COLO668 (cell line): ENCODE measurements around the gene ERVW-1.
"Not testable (repeated sequence)": the region's sequence is repeated elsewhere in the genome, so short reads cannot be mapped to it uniquely, and the experiment has no call there.

Source experiments
- DNase-seq: peaks from one replicate; lab custom pipeline; 2025; ENCODE audit not compliant: unreplicated experiment; lab: John Stamatoyannopoulos, UW

ERVW-1 gene

GRCh38 chr7:92475261-92475770 lies 2.4 kb downstream of the ERVW-1 start:
- DNase-seq: not testable (repeated sequence)

DNA sequence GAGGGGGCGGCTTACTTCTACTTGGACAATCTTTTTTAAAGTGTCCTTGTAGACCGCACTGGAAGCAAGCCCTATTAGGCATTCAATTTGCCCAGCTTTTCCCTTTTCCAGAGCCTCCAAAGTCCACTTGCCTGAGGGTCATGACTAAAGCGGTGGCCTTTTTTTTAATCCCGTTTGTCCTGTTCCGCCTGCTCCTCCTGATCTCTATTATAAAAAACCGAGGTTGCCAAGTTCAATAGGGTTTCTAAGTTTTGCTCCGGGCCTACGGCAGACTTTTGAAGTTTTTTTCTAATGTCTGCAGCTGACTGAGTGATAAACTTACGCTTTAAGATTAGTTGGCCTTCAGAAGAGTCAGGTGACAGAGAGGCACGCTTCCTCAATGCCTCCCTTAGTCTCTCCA lies 3.8 kb downstream of the ERVW-1 start:
- not testable (repeated sequence) for DNase-seq

DNA sequence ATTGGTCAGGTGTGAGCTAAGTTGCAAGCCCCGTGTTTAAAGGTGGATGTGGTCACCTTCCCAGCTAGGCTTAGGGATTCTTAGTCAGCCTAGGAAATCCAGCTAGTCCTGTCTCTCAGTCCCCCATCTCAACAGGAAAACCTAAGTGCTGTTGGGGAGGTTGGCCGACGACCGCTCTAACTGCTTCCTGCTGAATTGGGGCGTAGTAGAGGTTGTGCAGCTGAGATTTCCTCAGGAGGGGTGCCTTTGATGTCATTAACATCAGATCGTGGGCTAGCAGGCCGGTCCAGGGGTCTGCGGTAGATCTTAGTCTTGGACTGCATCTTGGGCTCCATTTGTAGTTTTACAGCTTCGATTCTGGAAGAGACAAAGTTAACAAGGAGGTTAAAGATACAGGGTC lies 9.2 kb downstream of the ERVW-1 start:
- not testable (repeated sequence) for DNase-seq

DNA sequence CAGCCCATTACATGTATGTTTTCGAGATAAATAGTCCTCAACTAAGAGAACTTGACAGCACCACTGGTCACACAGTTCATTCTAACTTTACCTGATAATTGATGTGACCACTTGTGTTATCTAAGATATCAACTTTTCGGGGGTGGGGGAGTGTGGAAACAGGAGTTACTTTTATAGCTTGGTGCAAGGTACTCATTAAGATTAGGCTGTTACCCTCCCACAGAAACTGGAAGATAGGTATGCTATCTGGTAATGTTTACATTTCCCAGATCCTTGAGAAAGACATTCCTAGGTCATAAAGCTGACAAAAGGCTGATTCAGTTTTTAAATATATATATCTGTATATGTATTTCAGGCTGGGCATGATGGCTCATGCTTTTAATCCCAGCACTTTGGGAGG lies 11.1 kb downstream of the ERVW-1 start:
- DNase-seq: no peak

GRCh38 chr7:92464515-92464914 lies 13.2 kb downstream of the ERVW-1 start:
- no peak for DNase-seq

DNA sequence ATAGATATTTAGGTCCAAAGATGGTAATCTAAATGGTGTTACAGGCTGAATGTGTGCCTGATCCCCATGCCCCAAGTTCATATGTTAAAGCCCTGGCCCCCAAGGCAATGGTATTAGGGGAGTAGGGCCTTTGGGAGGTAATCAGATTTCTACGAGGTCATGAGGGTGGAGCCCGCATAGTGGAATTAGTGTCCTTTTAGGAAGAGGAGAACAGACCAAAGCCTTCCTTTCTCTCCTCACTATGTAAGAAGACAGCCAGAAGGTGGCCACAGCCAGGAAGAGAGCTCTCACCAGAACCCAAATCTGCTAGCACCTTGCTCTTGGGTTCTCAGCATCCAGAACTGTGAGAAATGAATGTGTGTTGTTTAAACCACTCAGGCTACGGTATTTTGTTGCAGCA lies 15.2 kb downstream of the ERVW-1 start:
- no peak for DNase-seq

DNA sequence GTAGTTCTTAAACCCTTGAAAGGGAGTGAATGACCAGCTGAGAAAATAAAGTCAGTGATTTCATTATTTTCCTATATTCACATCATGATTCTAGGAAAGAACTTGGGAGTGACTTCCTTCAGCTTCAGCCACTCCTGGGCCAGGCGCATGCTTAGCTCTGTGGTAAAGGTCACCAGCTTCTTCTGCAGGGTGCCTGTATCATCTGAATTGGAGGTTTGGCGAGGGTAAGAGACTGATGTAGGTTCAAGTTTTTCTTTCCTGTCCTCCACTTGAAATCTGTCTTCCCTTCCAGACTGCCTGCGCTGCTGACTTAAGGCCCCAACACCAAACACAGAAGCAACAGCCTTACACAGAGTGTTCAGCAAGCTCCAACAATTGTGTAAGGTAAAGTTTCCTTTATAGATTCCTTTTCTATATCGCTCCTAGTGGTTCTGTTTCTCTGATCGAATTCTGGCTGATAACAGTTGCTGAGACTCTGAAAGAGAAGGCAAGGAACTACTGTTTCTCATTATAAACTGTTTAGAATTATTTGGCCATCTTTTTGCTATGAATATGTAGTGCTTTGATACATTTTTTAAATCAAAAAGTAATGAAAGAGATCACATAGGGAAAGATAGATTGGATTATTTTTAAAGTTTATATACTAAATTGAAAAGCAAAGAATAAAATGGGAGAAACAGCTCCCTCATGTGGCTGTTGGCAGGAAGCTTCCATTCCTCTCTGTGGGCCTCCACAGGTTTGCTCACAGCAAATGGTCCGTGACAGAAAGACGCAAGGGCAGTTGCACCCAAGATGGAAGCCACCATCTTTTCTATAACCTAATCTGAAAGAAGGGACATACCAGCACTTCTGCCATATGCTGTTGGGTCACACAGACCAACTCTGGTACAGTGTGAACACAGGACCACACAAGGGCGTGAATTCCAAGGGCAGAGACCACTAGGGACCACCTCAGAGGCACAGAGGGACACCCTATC lies 16.4 kb downstream of the ERVW-1 start:
- DNase-seq: peak; percentile 34

DNA sequence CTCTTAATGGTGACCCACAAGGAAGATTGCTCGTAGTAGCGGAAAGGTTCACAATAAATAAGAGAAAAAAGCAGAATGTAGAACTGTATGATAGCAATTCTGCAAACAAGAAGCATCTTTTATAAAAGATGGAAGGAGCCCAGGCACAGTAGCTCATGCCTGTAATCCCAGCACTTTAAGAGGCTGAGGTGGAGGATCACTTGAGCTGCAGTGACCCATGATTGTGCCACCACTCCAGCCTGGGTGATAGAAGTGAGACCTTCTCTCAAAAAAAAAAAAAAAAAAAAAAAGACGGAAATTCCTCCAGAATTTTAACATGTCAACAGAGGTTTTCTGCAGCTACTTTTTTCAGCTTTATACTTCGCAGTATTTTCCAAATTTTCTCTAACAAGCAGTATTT lies 17.2 kb downstream of the ERVW-1 start:
- DNase-seq: no peak

GRCh38 chr7:92460109-92460508 lies 17.6 kb downstream of the ERVW-1 start:
- DNase-seq: no peak

DNA sequence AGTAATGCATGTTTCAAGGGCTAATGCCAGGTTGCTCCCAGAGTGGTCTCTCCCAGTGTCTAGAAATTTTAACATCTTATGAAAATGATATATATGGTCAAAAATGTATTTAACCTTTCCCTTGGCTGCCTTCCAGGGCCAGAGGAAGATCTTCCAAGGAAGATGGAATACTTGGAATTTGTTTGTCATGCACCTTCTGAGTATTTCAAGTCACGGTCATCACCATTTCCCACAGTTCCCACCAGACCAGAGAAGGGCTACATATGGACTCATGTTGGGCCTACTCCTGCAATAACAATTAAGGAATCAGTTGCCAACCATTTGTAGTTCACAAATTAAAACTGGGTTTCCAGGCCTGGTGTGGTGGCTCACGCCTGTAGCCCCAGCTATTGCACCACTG lies 21.5 kb downstream of the ERVW-1 start:
- DNase-seq: no peak

DNA sequence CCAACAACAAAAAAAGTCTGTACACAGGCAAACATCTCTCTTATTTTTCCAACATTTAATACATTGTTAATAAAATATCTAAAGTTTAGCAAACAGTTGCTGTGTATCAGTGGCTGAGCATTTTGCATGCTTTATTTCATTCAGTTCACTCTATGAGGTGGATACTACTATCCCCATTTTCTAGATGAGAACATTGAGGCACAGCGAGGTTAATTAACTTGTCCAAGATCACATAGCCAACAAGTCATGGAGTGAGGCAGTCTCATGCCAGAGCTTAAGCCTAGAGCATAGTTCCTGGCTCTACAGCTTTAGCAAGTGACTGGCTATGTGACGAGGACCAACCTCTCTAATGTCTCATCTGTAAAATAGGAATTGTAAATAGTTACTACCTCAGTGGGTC lies 26.1 kb downstream of the ERVW-1 start:
- DNase-seq: no peak

DNA sequence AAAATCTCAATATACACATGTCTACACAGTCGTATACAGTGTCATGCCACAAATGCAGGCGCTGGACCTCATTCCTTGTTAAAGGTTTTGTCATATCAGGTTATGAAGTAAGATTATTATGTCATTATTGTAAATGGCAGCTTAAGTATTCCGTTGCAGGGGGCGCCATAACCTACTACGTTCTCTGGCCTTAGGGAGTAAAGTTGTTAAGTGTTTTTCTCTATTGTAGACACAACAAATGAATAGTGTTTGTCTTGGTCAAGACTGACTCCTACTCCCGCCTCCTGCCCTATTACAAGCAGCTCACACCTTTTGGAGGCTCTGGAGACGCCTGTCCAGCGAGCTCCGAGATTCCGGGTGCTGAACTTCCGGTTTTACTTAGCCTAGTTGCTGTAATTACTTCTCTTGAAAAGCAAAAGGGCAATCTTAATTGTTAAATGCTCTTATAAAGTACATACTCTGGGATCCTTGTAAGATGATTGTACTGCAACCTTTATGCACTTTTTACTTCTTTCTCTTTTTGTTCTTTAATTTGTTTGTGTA lies 29.5 kb downstream of the ERVW-1 start:
- DNase-seq: peak; percentile 58

DNA sequence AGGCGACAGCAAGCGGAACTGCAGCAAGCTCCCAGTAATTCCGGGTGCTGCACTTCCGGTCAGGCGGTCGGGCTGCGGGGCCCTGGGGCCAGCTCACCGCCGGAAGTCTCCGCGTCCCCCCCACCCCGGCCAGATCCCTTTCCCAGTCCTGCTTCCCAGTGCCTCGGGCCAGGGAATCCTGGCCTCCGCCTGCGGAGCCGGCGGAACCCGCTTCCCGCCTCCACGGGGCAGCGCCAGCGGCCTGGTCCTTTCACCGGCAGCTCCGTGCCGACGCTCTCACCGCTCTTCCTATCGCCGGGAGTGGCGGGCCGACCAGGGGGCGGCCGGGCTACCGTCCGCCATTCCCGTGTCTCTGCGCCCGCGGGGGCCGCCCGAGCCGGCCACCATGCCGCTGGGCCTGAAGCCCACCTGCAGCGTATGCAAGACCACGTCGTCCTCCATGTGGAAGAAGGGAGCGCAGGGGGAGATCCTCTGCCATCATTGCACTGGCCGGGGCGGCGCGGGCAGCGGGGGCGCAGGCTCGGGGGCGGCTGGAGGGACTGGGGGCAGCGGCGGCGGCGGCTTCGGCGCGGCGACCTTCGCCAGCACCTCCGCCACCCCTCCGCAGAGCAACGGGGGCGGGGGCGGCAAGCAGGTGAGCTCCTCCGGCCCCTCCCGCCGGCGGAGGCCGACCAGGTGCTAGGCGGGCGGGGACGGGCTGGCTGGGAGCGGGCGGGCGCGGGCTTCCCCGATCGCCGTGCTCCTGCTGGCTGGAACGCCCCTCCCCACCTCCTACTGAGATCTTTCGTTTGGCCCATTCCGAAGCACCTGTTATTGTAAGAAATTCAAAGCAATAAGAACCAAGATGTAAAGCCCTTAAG lies 30.2 kb downstream of the ERVW-1 start, which contains the start of gene GATAD1:
TSS of gene GATAD1 (plus strand) at position 138 of the 860 bp plus-strand sequence. CDS start at position 386, 248 bp downstream.
- peak; percentile 90 for DNase-seq

- no peak for DNase-seq
Measured at GRCh38 chr7:92446869-92447344, 30.8 kb downstream of the ERVW-1 start.

- DNase-seq: not testable (repeated sequence)
Measured at GRCh38 chr7:92442720-92443119, 35.0 kb downstream of the ERVW-1 start.

DNA sequence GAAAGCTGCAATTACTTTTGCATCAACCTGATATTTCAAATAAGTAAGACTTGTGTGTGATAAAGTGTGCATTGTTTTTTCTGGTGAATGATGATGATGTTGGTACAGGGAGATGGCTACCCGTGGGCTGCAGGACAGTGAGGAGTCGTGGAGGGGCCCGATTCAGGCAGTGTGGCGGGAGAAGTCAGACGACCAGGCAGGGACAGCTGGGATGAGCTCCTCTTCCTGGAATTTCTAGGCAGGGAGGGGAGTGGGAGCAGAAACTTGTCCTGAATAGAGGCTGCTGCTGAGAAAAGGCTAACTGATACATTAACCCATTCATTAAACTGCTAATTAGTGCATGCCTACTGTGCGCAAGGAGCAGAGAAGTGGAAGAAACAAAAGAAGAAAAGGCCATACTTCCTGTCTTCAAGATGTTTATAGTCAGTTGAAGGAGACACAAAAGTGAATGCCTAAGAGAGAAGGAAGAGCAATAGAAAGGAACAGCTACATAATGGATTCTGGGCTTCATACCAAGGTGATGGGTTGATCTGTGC lies 39.7 kb downstream of the ERVW-1 start:
- no peak for DNase-seq

DNA sequence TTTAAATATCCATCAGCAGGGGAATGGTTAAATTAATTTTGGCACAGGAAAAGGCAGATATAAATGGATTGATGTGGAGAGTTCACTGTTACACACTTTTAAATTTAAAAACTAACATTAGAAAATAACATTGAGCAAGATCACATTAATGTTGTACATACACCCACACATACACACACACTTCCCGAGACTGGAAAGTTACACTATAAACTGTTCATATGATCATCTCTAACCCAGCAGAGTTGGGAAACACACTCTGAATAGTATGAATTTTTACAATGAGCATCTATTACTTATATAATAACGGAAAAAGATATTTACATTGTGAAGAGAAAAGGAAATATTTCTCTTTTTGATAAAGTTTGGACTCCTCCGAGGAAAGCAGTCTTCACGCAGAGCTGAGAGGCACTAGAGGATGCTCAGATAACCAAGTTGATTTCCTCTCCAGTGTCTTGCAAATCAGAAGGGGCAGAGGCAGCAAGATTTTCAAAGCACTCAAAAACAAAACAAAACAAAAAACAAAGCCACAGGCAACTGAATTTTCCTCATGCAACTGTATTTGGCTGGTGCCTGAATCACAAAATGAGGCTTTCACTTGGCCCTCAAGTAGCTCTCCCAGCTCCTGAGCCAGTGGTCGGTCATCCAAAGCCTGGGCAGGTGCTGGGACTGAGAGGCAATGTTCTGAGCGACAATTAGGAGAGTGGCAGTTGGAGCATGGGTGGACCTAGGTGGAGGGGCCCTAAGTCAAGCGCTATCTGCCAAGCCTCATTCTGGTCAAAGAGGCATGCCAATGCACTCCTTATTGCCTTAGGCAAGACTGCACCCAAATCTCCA lies 40.9 kb downstream of the ERVW-1 start:
- DNase-seq: no peak

GRCh38 chr7:92435542-92435941 lies 42.2 kb downstream of the ERVW-1 start:
- no peak for DNase-seq

GRCh38 chr7:92433019-92433418 lies 44.7 kb downstream of the ERVW-1 start:
- no peak for DNase-seq
